AG04450 (cell line): ENCODE data around the gene HECW1. TPM values are rescaled to one million over a fixed set of nuclear protein-coding genes. Genes with fewer than 3 reads are reported as not detected.
"Not testable (repeated sequence)": the region's sequence is repeated elsewhere in the genome, so short reads cannot be mapped to it uniquely, and the experiment has no call there.

Source experiments
- CTCF ChIA-PET: fragments of 300-600, 350-600 bp; formaldehyde crosslinking; extraction: SDS; loops from one replicate; lab custom pipeline; 2022; ENCODE audit warnings: antibody characterized with exemption, inconsistent platforms; lab: Charles Lee
- POLR2A ChIA-PET: fragments of 350-600 bp; formaldehyde crosslinking; extraction: SDS; loops from one replicate; lab custom pipeline; 2021; ENCODE audit warnings: antibody characterized with exemption, inconsistent platforms; lab: Yijun Ruan, JAX
- DNase-seq: peaks from one replicate; pipeline ENCODE4 v3.0.0-alpha.2; 2011; ENCODE audit warnings: low read depth, low spot score
- H3K27ac ChIP-seq: one replicate; pipeline ENCODE4 v1.5.1; 2012; ENCODE audit warnings: low read depth, low read length, control low read depth
- H3K27me3 ChIP-seq: one replicate; pipeline ENCODE4 v1.6.0; 2012; ENCODE audit warnings: low read length; ENCODE audit not compliant: control insufficient read depth, insufficient read depth
- H3K4me3 ChIP-seq: 2 replicates; pipeline ENCODE4 v1.5.1; 2011; ENCODE audit warnings: mild to moderate bottlenecking, low read depth, low read length, control low read depth
- H3K9me3 ChIP-seq: 2 replicates; pipeline ENCODE4 v1.5.1; 2012; ENCODE audit warnings: low read length; ENCODE audit not compliant: control insufficient read depth, insufficient read depth
- polyA minus RNA-seq: library from RNA; depleted of rRNA, polyadenylated mRNA; stranded (reverse); fragments of >200 nt; gene quantifications from 2 replicates; pipeline ENCODE4 v1.2.3, GENCODE V29; 2011; rRNA and poly(A)+ RNA removed
- polyA plus RNA-seq: library from polyadenylated mRNA; depleted of rRNA; stranded (reverse); fragments of >200 nt; gene quantifications from 2 replicates; pipeline ENCODE4 v1.2.3, GENCODE V29; 2011; rRNA removed
- TF ChIP-seq, protein P1 (sequence below): IDR thresholded peaks from 2 replicates; pipeline ENCODE4 v1.5.1; 2011; ENCODE audit warnings: low read depth, low read length, control low read depth, inconsistent platforms

Gene HECW1
- polyA plus RNA-seq, result 2.6 and 3.2 TPM in 2 replicates
- 3.2 and 4.1 TPM in 2 replicates for polyA minus RNA-seq

DNA sequence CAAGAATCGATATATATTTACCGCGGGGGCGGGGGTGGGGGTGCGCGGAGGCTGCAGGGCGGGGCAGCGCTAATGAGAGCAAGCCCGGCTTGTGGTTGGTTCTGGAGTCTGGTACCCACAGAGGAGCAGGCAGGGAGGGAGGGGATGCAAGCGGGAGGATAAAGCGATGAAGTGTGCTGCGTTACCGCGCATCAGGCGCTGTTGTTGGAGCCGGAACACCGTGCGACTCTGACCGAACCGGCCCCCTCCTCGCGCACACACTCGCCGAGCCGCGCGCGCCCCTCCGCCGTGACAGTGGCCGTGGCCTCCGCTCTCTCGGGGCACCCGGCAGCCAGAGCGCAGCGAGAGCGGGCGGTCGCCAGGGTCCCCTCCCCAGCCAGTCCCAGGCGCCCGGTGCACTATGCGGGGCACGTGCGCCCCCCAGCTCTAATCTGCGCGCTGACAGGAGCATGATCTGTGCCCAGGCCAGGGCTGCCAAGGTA is at the start of gene HECW1:
Gene HECW1, plus strand, starts transcription at position 189 of the 482 bp plus-strand sequence. CDS start 131,259 bp downstream, outside the sequence.
- ChIA-PET CTCF (no interaction called here), POLR2A (no interaction called here)
- peak within 1 kb of the TSS; percentile 54 for H3K4me3 ChIP-seq
- H3K27me3 ChIP-seq, result peaks cover 54% of the 10 kb centered on the region
- no peak within 1 kb of the TSS for H3K27ac ChIP-seq
- DNase-seq, result no peak
- TF ChIP-seq, protein P1, sequence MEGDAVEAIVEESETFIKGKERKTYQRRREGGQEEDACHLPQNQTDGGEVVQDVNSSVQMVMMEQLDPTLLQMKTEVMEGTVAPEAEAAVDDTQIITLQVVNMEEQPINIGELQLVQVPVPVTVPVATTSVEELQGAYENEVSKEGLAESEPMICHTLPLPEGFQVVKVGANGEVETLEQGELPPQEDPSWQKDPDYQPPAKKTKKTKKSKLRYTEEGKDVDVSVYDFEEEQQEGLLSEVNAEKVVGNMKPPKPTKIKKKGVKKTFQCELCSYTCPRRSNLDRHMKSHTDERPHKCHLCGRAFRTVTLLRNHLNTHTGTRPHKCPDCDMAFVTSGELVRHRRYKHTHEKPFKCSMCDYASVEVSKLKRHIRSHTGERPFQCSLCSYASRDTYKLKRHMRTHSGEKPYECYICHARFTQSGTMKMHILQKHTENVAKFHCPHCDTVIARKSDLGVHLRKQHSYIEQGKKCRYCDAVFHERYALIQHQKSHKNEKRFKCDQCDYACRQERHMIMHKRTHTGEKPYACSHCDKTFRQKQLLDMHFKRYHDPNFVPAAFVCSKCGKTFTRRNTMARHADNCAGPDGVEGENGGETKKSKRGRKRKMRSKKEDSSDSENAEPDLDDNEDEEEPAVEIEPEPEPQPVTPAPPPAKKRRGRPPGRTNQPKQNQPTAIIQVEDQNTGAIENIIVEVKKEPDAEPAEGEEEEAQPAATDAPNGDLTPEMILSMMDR, result no peak
- no peaks in the 10 kb centered on the region for H3K9me3 ChIP-seq

GRCh38 chr7:43071604-43072003 is 40.8 kb upstream of the HECW1 start:
- H3K27me3 ChIP-seq, result peaks cover 4% of the 10 kb centered on the region
- ChIA-PET POLR2A (no interaction called here), CTCF (interaction anchor here (0.5 to 4.5 kb wide), 10 partner anchors 8 to 383 kb away, joined by 3 to 17 read pairs (median 5); no protein-coding TSS in a partner anchor)
- H3K27ac ChIP-seq, result no peak overlapping the region
- no peak overlapping the region for H3K4me3 ChIP-seq
- TF ChIP-seq, protein P1, result peak; percentile 41
- H3K9me3 ChIP-seq, result no peaks in the 10 kb centered on the region
- no peak for DNase-seq

- TF ChIP-seq, protein P1, result no peak
- no peaks in the 10 kb centered on the region; the same call in 1 of the 2 replicates for H3K9me3 ChIP-seq
- DNase-seq, result no peak
- H3K4me3 ChIP-seq, result no peak overlapping the region
- peaks cover under 1% of the 10 kb centered on the region for H3K27me3 ChIP-seq
- ChIA-PET CTCF (interaction anchor here (0.6 to 4.5 kb wide), 2 partner anchors 11 to 36 kb away, joined by 4 to 17 read pairs; no protein-coding TSS in a partner anchor), POLR2A (no interaction called here)
- H3K27ac ChIP-seq, result no peak overlapping the region
Observed at GRCh38 chr7:43072530-43072929, 39.9 kb upstream of the HECW1 start.

GRCh38 chr7:43073811-43074210 is 38.6 kb upstream of the HECW1 start:
- H3K9me3 ChIP-seq, H3K27me3 ChIP-seq, H3K27ac ChIP-seq, DNase-seq, H3K4me3 ChIP-seq, POLR2A ChIA-PET: not testable (repeated sequence)
- CTCF ChIA-PET, result interaction anchor here (2.1 to 4.5 kb wide), 2 partner anchors 34 kb away, joined by 5 to 17 read pairs; no protein-coding TSS in a partner anchor

DNA sequence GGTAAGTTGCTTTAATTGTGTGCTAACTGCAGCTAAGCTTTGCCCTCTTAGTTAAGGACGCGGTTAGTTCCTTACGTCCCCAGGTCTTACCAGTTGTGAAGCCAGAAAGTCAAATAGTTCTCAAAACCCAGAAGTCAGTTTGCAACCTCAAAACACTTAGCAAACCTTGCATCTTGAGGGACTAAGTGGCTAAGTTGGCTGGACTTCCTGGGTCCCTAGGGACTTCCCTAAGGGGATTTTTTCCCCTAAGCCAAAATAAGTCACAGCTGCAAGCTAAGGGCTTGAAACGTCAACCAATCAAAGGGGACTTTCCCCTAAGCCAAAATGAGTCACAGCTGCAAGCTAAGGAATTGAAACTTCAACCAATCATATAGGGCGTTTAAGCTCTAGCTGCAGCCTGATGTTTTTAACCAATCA is 36.2 kb upstream of the HECW1 start:
- DNase-seq, result no peak
- Histone ChIP-seq H3K27ac (no peak overlapping the region), H3K27me3 (no peaks in the 10 kb centered on the region), H3K9me3 (no peaks in the 10 kb centered on the region; the same call in 1 of the 2 replicates), H3K4me3 (no peak overlapping the region)
- CTCF ChIA-PET, result interaction anchor here (0.6 to 2.1 kb wide), 3 partner anchors 32 to 493 kb away, joined by 3 to 5 read pairs (median 3); no protein-coding TSS in a partner anchor
- POLR2A ChIA-PET, result no interaction called here
- TF ChIP-seq, protein P1, result no peak
